GM21367 (cell line): ENCODE data around the gene GP1BB.

Source experiments
- ATAC-seq: cut with Tn5 transposase; IDR thresholded peaks from one replicate; pipeline ENCODE4 v1.9.1; 2021; ENCODE audit not compliant: unreplicated experiment

GP1BB gene

GRCh38 chr22:19764636-19765476, 41.5 kb downstream of the GP1BB start:
- ATAC-seq = no peak

DNA sequence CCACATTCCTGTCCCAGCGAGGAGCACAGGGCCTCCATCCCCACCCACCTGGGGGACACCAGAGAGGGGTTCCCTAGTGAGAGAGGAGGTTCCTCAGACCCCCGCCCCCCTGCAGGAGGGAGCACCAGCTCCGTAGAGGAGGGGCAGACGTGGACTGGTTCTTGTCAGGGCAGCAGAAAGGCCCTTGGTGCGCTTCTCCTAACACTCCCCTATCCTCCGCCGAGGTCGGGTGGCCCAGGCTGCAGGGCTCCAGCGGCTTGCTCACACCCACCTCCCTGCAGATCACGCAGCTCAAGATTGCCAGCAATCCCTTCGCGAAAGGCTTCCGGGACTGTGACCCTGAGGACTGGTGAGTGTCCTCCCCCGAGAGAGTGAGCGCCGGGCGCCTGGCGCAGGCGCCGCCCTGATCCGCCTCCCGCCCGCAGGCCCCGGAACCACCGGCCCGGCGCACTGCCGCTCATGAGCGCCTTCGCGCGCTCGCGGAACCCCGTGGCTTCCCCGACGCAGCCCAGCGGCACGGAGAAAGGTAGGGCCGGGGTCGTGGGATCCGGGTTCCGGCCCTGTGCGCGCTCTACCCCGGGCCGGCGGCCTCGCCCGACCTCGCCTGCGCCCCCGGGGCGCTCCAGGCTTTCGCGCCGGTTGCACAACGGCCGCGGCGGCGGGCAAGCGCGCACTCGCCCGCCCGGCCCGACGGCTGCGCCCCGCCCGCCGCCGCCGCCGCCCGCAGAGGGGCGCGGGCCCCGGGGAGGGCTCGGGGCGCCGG, 42.3 kb downstream of the GP1BB start:
- ATAC-seq = no peak

DNA sequence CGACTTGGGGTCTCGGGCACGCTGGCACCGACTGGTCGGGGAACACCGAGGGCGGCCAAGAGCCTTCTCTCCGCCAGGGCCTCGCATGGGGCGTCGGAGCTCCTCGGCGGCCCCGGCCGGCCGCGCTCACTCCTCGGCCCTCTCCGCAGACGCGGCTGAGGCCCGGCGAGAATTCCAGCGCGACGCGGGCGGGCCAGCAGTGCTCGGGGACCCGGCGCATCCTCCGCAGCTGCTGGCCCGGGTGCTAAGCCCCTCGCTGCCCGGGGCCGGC, 42.8 kb downstream of the GP1BB start:
- no peak for ATAC-seq

- ATAC-seq = no peak
Measured at GRCh38 chr22:19766511-19767426, 43.4 kb downstream of the GP1BB start.

DNA sequence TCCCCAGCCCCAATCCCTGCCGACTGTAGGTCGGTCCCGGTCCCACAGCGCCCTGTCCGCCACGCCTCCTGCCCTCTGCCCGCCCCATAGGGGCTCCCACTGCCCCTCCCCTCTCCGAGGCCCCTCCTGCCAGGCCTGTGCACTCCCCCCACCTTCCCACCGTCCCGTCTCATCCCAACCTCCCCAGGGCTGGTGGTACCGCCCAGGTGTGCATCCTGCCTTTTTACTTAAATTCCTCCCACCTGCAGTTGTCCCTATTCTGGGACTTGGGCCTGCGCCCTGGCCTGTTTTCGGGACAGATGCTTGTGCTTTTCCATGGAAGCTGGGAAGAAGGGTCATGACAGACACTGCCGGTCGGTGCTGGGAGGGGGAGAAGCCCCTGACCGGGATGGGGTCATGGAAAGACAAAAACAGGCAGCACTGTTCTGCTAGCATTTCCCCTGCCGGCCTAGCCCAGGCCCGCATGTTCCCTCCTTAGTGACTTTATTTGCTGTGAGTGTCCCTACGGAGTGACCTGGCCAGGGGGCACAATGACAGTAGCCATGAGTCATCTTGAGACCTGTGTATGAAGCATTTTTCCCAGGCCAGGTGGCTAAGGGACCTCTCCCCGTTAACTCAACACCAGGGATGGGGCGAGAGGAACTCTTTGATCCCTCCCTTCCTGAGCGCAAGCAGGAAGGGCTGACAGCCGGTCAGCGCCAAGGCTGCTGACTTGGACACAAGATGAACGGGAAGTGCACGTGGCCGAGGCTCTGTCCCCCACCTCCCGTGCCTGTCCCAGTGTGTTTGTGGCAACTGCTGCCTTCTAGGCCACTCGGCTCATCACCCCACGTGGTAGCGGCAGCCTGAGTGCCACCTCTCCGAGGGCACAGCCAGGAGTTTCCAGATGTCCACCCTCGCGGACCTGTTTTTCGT, 44.3 kb downstream of the GP1BB start:
- ATAC-seq = no peak

GRCh38 chr22:19769393-19769715, 46.0 kb downstream of the GP1BB start:
- no peak for ATAC-seq

DNA sequence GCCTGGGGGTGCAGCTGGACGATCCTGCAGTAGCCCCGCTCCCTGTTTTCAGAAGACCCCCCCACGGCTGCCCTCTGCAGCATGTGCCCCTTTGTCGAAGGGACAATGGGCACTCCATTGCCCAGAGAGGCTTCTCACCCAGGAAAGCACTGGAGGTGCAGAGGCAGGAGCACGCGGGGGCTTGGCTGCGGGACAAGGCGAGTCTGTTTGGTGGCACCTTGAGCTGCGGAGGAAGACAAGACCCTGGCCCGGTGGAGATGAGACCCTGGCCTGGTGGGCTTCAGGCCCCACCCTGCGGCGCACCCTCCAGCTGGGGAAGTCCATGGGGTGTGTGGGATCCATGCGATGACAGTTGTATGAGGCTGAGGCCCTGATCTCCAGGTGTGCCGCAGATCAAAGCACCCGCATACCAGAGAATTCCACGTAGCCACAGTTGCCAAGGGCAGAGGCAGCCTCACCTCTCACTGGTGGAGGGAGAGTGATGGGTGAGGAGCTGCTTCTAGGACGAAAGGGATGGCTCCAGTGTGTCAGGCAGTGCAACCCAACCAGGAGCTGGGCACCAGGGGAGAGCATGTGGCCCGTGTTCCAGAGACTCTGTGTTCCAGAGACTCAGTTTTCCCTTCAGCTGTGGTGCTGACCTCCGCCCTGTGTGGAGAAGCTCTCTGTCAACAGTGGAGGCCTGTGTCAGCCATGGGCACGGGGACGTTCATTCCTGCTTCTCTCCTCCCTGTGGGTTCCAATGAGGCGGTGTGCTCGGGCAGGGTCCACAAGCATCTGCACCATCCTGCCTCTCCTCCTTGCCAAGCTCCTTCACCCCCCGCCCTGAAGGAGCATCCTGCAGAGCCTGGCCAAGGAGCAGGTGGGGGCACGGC, 47.2 kb downstream of the GP1BB start:
- ATAC-seq = no peak

DNA sequence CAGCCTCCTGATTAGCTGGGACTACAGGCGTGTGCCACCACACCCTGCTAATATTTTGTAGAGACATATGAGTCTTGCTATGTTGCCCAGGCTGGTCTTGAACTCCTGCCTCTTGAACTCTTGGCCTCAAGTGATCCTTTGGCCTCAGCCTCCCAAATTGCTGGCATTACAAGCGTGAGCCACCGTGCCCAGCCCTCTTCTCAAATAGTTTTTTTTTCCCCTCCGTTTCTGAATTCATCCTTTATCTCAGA, 49.0 kb downstream of the GP1BB start:
- no peak for ATAC-seq

- ATAC-seq = peak; percentile 48
Measured at GRCh38 chr22:19772673-19773469, 49.5 kb downstream of the GP1BB start.

DNA sequence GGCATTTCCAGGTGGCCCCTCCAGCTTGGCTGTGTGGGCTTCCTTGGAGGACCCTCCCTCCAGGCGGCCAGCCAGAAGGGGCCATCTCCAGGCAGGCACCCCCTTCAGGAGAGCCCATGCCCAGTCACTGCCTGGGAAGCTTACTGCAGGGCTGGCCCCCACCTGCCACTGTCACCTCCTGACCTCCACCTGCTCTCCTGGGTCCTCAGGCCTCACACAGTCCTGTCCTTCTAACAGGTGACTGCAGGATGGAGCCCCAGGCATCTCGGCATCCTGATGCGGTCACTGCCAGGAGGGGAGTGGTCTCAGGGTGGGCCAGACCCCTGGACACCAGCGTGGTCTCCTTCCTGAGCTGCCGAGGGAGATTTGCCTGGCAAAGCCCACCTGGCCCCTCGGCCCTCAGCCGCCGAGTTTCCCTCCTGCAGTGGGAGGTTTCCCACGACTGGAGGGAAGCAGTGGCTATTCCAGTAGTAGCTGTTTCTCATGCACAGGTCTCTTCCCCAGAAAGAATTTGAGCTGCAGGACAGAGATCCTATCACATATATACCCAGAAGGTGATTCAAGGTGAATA, 50.2 kb downstream of the GP1BB start:
- no peak for ATAC-seq
